Sigmoid colon (tissue), 7 donors: Measurements from ENCODE around the gene ELMO1. TPM values are rescaled to one million over a fixed set of nuclear protein-coding genes. Genes with fewer than 3 reads are reported as not detected.

Experiments
- DNase-seq: peaks from one replicate; pipeline ENCODE4 v3.0.0-alpha.2; 2019
- H3K27ac ChIP-seq, 4 donors: fragments of 200-600 bp; sonication (generic); one replicate each; pipeline ENCODE4 v1.5.1; 2016 to 2019; ENCODE audit warnings: mild to moderate bottlenecking in 1 of 4
- H3K27me3 ChIP-seq, 3 donors: fragments of 200-600 bp; sonication (generic); one replicate each; pipeline ENCODE4 v1.5.1; 2019; ENCODE audit warnings: mild to moderate bottlenecking in 1 of 3
- H3K36me3 ChIP-seq, 4 donors: fragments of 200-600 bp; sonication (generic); one replicate each; pipeline ENCODE4 v1.5.1; 2016 to 2019
- H3K4me1 ChIP-seq, 4 donors: fragments of 200-600 bp; sonication (generic); one replicate each; pipeline ENCODE4 v1.5.1; 2017 to 2019
- H3K4me3 ChIP-seq, 4 donors: fragments of 200-600 bp; sonication (generic); one replicate each; pipeline ENCODE4 v1.5.1; 2017 to 2019; ENCODE audit warnings: mild to moderate bottlenecking in 2 of 4, moderate library complexity in 1 of 4
- H3K9me3 ChIP-seq, 4 donors: fragments of 200-600 bp in 3 of 4; sonication (generic) in 3 of 4; one replicate each; pipeline versions ENCODE4 v1.5.1 to v1.6.1; 2013 to 2019
- CTCF ChIP-seq, 4 experiments: fragments of 450-650 bp in 3 of 4; fragments of 200-600 bp in 1 of 4; IDR thresholded peaks; one replicate each; pipeline ENCODE4 v1.5.1; 2016 to 2019; ENCODE audit warnings: antibody characterized with exemption in 4 of 4, mild to moderate bottlenecking in 3 of 4, moderate library complexity in 2 of 4
- EP300 ChIP-seq, 4 donors: sonication (generic); formaldehyde crosslinking; IDR thresholded peaks; one replicate each; pipeline ENCODE4 v1.6.1; 2017; ENCODE audit warnings: antibody characterized with exemption in 4 of 4
- POLR2A ChIP-seq, 2 donors: fragments of 450-650 bp; IDR thresholded peaks; one replicate each; pipeline ENCODE4 v1.6.1; 2016; ENCODE audit warnings: antibody characterized with exemption in 2 of 2, mild to moderate bottlenecking in 2 of 2, moderate library complexity in 2 of 2
- POLR2AphosphoS5 ChIP-seq, 4 donors: sonication (generic); formaldehyde crosslinking; IDR thresholded peaks; one replicate each; pipeline ENCODE4 v1.6.1; 2017; ENCODE audit warnings: antibody characterized with exemption in 4 of 4
- WGBS, 2 donors: extraction: QIAGEN DNeasy Blood & Tissue Kit; methylation state at CpG; one replicate each; pipeline ENCODE4 v1.1.7; 2013; 5-methylcytosine and 5-hydroxymethylcytosine counted together
- intact Hi-C: fragments of 100-400 bp; cut with DNase I; formaldehyde crosslinking; loops from one replicate; pipeline ENCODE4 v1.15.1; 2023
- polyA plus RNA-seq, 3 donors: library from polyadenylated mRNA; stranded (reverse); fragments of 200-250 nt; gene quantifications; one replicate each; pipeline ENCODE4 v1.2.3, GENCODE V29; 2013
- total RNA-seq, 4 donors: library from RNA; depleted of rRNA; stranded (reverse); fragments of >200 nt; gene quantifications; one replicate each; pipeline ENCODE4 v1.1.0, GENCODE V29; 2016
- donor health status: healthy with polysubstance abuse.
- donor health status: Bipolar disorder and iron deficiency.
- donor health status: healthy.

The ELMO1 gene
- total and polyA plus RNA-seq, 7 donors = 2.3 to 63.1 (median 33.9) TPM

- no peak for DNase-seq
- Histone ChIP-seq H3K36me3 (no peaks in the 10 kb centered on the region), H3K4me1 (peaks cover 0 to 14% (median 13%) of the 10 kb centered on the region in 4 donors), H3K27ac (no peak overlapping the region), H3K9me3 (no peaks in the 10 kb centered on the region), H3K4me3 (no peak overlapping the region), H3K27me3 (peaks cover 0 to 7% (median 0%) of the 10 kb centered on the region in 3 donors)
- WGBS, 2 donors = 62 to 66% methylated on average over 14 of the region's 14 CpGs
- intact Hi-C loops = loop anchor here (5.0 kb wide), 1 partner anchor 195 kb away; no protein-coding TSS in a partner anchor
- TF ChIP-seq CTCF (IDR thresholded peaks at IDR 0.05) = peak in 3 of 4 experiments; percentile 53 to 79 (median 63)
- no peak for TF ChIP-seq EP300 (IDR thresholded peaks at IDR 0.05)
Measured at GRCh38 chr7:36986948-36987724, 461.5 kb downstream of the ELMO1 start.

- DNase-seq = no peak
Measured at GRCh38 chr7:36986511-36986933, 462.1 kb downstream of the ELMO1 start.

GRCh38 chr7:36985866-36986400 is 462.7 kb downstream of the ELMO1 start:
- WGBS, 2 donors = 91 to 94% methylated on average over 13 of the region's 13 CpGs
- intact Hi-C loops = loop anchor here (5.0 kb wide), 1 partner anchor 196 kb away; no protein-coding TSS in a partner anchor
- peaks cover 0 to 22% (median 19%) of the 10 kb centered on the region in 4 donors for H3K4me1 ChIP-seq
- H3K27ac ChIP-seq = peak overlapping the region in 1 of 4 donors; percentile 14
- no peak for DNase-seq
- H3K27me3 ChIP-seq = peaks cover 0 to 7% (median 0%) of the 10 kb centered on the region in 3 donors
- TF ChIP-seq CTCF (IDR thresholded peaks at IDR 0.05) (no peak), EP300 (IDR thresholded peaks at IDR 0.05) (no peak), POLR2A (IDR thresholded peaks at IDR 0.05) (no peak), POLR2AphosphoS5 (IDR thresholded peaks at IDR 0.05) (no peak)
- H3K9me3 ChIP-seq = no peaks in the 10 kb centered on the region
- no peak overlapping the region for H3K4me3 ChIP-seq
- H3K36me3 ChIP-seq = no peaks in the 10 kb centered on the region

More at GRCh38 chr7:36986511-36986933, 462.1 kb downstream of the ELMO1 start:
- peaks cover 0 to 7% (median 0%) of the 10 kb centered on the region in 3 donors for H3K27me3 ChIP-seq
- H3K4me3 ChIP-seq = no peak overlapping the region
- peaks cover 0 to 16% (median 15%) of the 10 kb centered on the region in 4 donors for H3K4me1 ChIP-seq
- whole genome bisulfite sequencing, 2 donors = 62 to 71% methylated on average over 5 of the region's 5 CpGs
- no peaks in the 10 kb centered on the region for H3K9me3 ChIP-seq
- no peaks in the 10 kb centered on the region for H3K36me3 ChIP-seq
- no peak for TF ChIP-seq EP300 (IDR thresholded peaks at IDR 0.05)
- no peak for TF ChIP-seq POLR2AphosphoS5 (IDR thresholded peaks at IDR 0.05)
- TF ChIP-seq POLR2A (IDR thresholded peaks at IDR 0.05) = no peak
- no peak for TF ChIP-seq CTCF (IDR thresholded peaks at IDR 0.05)
- intact Hi-C loops = loop anchor here (5.0 kb wide), 1 partner anchor 196 kb away; no protein-coding TSS in a partner anchor
- no peak overlapping the region for H3K27ac ChIP-seq

GRCh38 chr7:36985316-36985715 is 463.3 kb downstream of the ELMO1 start:
- Histone ChIP-seq H3K27me3 (peaks cover 0 to 7% (median 0%) of the 10 kb centered on the region in 3 donors), H3K36me3 (no peaks in the 10 kb centered on the region), H3K4me3 (no peak overlapping the region), H3K4me1 (peaks cover 0 to 28% (median 22%) of the 10 kb centered on the region in 4 donors), H3K27ac (peak overlapping the region in 1 of 4 donors; percentile 14), H3K9me3 (no peaks in the 10 kb centered on the region)
- WGBS, 2 donors = 80 to 87% methylated on average over 5 of the region's 5 CpGs
- no peak for DNase-seq
- TF ChIP-seq POLR2A (IDR thresholded peaks at IDR 0.05) (no peak), POLR2AphosphoS5 (IDR thresholded peaks at IDR 0.05) (no peak), CTCF (IDR thresholded peaks at IDR 0.05) (no peak), EP300 (IDR thresholded peaks at IDR 0.05) (no peak)
- intact Hi-C loops = loop anchor here (5.0 kb wide), 1 partner anchor 197 kb away; no protein-coding TSS in a partner anchor
